PC-3 (cell line): ENCODE results near the gene RRAGB.

Source experiments
- EZH2phosphoT487 ChIP-seq: fragments of 300-600 bp; sonication (generic); IDR thresholded peaks from 2 replicates; pipeline ENCODE4 v1.6.1; 2018; ENCODE audit warnings: mild to moderate bottlenecking, antibody characterized with exemption, low read length, borderline replicate concordance
- TF ChIP-seq, protein P1 (sequence below): fragments of 300-600 bp; sonication (generic); conservative IDR thresholded peaks from 2 replicates; pipeline ENCODE4 v1.5.1; 2017; ENCODE audit warnings: antibody characterized with exemption, low read depth, mild to moderate bottlenecking, low read length

DNA sequence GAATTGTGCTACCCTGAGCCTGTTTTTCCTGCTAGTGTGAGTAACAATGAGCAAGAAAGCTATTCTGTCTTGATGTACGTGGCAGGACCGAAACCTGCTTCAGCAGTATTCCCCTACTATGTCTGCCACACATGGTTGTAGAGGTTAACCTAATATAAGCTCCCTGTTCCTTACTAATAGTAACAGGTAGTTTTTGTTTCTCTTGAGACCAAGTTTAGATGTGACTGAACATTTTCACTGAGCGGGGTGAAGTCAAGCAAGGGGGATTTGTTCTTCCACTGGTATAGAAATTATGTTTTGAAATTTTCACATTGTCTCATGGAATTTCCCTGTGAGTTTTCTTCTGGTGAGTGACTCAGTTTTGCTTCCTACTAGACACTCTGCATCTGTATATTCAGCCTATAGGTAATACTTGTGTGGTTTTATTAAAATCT is 37.3 kb downstream of the RRAGB start:
- TF ChIP-seq, protein P1, sequence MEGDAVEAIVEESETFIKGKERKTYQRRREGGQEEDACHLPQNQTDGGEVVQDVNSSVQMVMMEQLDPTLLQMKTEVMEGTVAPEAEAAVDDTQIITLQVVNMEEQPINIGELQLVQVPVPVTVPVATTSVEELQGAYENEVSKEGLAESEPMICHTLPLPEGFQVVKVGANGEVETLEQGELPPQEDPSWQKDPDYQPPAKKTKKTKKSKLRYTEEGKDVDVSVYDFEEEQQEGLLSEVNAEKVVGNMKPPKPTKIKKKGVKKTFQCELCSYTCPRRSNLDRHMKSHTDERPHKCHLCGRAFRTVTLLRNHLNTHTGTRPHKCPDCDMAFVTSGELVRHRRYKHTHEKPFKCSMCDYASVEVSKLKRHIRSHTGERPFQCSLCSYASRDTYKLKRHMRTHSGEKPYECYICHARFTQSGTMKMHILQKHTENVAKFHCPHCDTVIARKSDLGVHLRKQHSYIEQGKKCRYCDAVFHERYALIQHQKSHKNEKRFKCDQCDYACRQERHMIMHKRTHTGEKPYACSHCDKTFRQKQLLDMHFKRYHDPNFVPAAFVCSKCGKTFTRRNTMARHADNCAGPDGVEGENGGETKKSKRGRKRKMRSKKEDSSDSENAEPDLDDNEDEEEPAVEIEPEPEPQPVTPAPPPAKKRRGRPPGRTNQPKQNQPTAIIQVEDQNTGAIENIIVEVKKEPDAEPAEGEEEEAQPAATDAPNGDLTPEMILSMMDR, result no peak
- TF ChIP-seq EZH2phosphoT487, result no peak
